Endothelial cell (in vitro differentiated cells): ENCODE data around the gene CAMK1D. TPM values are rescaled to one million over a fixed set of nuclear protein-coding genes. Genes with fewer than 3 reads are reported as not detected.

Experiments used
- DNase-seq: peaks from one replicate; pipeline ENCODE4 v3.0.0; 2021; ENCODE audit warnings: low spot score
- H3K27ac Mint-ChIP-seq: one replicate; pipeline ENCODE4 v1.8.0; 2021; ENCODE audit warnings: mixed read lengths, inconsistent platforms; ENCODE audit not compliant: unreplicated experiment
- H3K27me3 Mint-ChIP-seq: one replicate; pipeline ENCODE4 v1.8.0; 2021; ENCODE audit warnings: mild to moderate bottlenecking, moderate library complexity, mixed read lengths, inconsistent platforms; ENCODE audit not compliant: unreplicated experiment
- H3K36me3 Mint-ChIP-seq: one replicate; pipeline ENCODE4 v1.8.0; 2021; ENCODE audit warnings: mild to moderate bottlenecking, low read depth, mixed read lengths, inconsistent platforms; ENCODE audit not compliant: unreplicated experiment
- H3K4me1 Mint-ChIP-seq: one replicate; pipeline ENCODE4 v1.8.0; 2021; ENCODE audit warnings: mild to moderate bottlenecking, mixed read lengths, inconsistent platforms; ENCODE audit not compliant: unreplicated experiment
- H3K4me3 Mint-ChIP-seq: one replicate; pipeline ENCODE4 v1.8.0; 2021; ENCODE audit warnings: mild to moderate bottlenecking, mixed read lengths, inconsistent platforms; ENCODE audit not compliant: unreplicated experiment
- H3K9me3 Mint-ChIP-seq: one replicate; pipeline ENCODE4 v1.8.0; 2021; ENCODE audit warnings: mixed read lengths, inconsistent platforms; ENCODE audit not compliant: unreplicated experiment
- total RNA-seq: library from RNA; stranded (reverse); fragmentation: NEBNext Ultra II Directional; extraction: Animal tissue kit (Norgen Biotek cat#: 25700); gene quantifications from one replicate; pipeline ENCODE4 v1.2.1, GENCODE V29; 2021; ENCODE audit not compliant: unreplicated experiment
- TF ChIP-seq, protein P1 (sequence below): fragments of 200-600 bp; sonication (generic); IDR thresholded peaks from one replicate; pipeline ENCODE4 v1.5.0; 2021; ENCODE audit warnings: antibody characterized with exemption; ENCODE audit not compliant: unreplicated experiment

CAMK1D gene
- total RNA-seq, 1 donor from 2014 or later: 4.1 TPM

DNA sequence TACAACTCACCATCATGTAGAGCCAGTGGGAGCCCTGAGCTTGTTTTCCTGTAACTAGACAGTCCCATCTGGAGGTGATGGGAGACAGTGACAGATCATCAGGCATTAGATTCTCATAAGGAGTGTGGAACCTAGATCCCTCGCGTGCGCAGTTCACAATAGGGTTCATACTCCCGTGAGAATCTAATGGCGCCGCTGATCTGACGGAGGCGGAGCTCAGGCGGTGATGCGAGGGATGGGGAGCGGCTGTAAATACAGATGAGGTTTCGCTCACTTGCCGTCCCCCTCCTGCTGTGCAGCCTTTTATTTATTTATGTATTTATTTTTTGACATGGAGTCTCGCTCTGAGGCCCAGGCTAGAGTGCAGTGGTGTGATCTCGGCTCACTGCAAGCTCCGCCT lies 139.3 kb downstream of the CAMK1D start:
- peaks cover 5% of the 10 kb centered on the region for H3K4me1 Mint-ChIP-seq
- H3K27me3 Mint-ChIP-seq: peaks cover 3% of the 10 kb centered on the region
- TF ChIP-seq, protein P1, sequence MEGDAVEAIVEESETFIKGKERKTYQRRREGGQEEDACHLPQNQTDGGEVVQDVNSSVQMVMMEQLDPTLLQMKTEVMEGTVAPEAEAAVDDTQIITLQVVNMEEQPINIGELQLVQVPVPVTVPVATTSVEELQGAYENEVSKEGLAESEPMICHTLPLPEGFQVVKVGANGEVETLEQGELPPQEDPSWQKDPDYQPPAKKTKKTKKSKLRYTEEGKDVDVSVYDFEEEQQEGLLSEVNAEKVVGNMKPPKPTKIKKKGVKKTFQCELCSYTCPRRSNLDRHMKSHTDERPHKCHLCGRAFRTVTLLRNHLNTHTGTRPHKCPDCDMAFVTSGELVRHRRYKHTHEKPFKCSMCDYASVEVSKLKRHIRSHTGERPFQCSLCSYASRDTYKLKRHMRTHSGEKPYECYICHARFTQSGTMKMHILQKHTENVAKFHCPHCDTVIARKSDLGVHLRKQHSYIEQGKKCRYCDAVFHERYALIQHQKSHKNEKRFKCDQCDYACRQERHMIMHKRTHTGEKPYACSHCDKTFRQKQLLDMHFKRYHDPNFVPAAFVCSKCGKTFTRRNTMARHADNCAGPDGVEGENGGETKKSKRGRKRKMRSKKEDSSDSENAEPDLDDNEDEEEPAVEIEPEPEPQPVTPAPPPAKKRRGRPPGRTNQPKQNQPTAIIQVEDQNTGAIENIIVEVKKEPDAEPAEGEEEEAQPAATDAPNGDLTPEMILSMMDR: no peak
- no peaks in the 10 kb centered on the region for H3K36me3 Mint-ChIP-seq
- no peak for DNase-seq
- H3K4me3 Mint-ChIP-seq: no peak overlapping the region
- H3K9me3 Mint-ChIP-seq: no peaks in the 10 kb centered on the region
- H3K27ac Mint-ChIP-seq: no peak overlapping the region

GRCh38 chr10:12489357-12489756 lies 140.0 kb downstream of the CAMK1D start:
- no peak for DNase-seq
- TF ChIP-seq, protein P1: no peak
- H3K27me3 Mint-ChIP-seq: peaks cover 2% of the 10 kb centered on the region
- no peaks in the 10 kb centered on the region for H3K9me3 Mint-ChIP-seq
- H3K4me1 Mint-ChIP-seq: no peaks in the 10 kb centered on the region
- H3K4me3 Mint-ChIP-seq: no peak overlapping the region
- no peaks in the 10 kb centered on the region for H3K36me3 Mint-ChIP-seq
- H3K27ac Mint-ChIP-seq: no peak overlapping the region

GRCh38 chr10:12489806-12490205 lies 140.5 kb downstream of the CAMK1D start:
- H3K36me3 Mint-ChIP-seq: no peaks in the 10 kb centered on the region
- TF ChIP-seq, protein P1: no peak
- no peak for DNase-seq
- H3K27ac Mint-ChIP-seq: no peak overlapping the region
- no peaks in the 10 kb centered on the region for H3K4me1 Mint-ChIP-seq
- no peaks in the 10 kb centered on the region for H3K9me3 Mint-ChIP-seq
- peaks cover 1% of the 10 kb centered on the region for H3K27me3 Mint-ChIP-seq
- no peak overlapping the region for H3K4me3 Mint-ChIP-seq

GRCh38 chr10:12490963-12491362 lies 141.6 kb downstream of the CAMK1D start:
- Mint-ChIP-seq H3K36me3 (no peaks in the 10 kb centered on the region), H3K4me3 (no peak overlapping the region), H3K27me3 (no peaks in the 10 kb centered on the region), H3K27ac (no peak overlapping the region), H3K9me3 (no peaks in the 10 kb centered on the region), H3K4me1 (no peaks in the 10 kb centered on the region)
- no peak for DNase-seq
- TF ChIP-seq, protein P1: no peak

GRCh38 chr10:12491491-12491890 lies 142.1 kb downstream of the CAMK1D start:
- no peak for DNase-seq
- no peak overlapping the region for H3K4me3 Mint-ChIP-seq
- no peaks in the 10 kb centered on the region for H3K27me3 Mint-ChIP-seq
- H3K36me3 Mint-ChIP-seq: no peaks in the 10 kb centered on the region
- no peaks in the 10 kb centered on the region for H3K4me1 Mint-ChIP-seq
- TF ChIP-seq, protein P1: no peak
- H3K27ac Mint-ChIP-seq: no peak overlapping the region
- H3K9me3 Mint-ChIP-seq: no peaks in the 10 kb centered on the region
